Measurements from ENCODE around the gene ACOX2. TPM values are rescaled to one million over a fixed set of nuclear protein-coding genes. Genes with fewer than 3 reads are reported as not detected.

The ACOX2 gene
- total and polyA plus RNA-seq, 2 of the 13 experiments (the other 11 are each of a cell fraction or from before 2014, with no cell fraction given): 42.6 to 98.5 TPM

DNA sequence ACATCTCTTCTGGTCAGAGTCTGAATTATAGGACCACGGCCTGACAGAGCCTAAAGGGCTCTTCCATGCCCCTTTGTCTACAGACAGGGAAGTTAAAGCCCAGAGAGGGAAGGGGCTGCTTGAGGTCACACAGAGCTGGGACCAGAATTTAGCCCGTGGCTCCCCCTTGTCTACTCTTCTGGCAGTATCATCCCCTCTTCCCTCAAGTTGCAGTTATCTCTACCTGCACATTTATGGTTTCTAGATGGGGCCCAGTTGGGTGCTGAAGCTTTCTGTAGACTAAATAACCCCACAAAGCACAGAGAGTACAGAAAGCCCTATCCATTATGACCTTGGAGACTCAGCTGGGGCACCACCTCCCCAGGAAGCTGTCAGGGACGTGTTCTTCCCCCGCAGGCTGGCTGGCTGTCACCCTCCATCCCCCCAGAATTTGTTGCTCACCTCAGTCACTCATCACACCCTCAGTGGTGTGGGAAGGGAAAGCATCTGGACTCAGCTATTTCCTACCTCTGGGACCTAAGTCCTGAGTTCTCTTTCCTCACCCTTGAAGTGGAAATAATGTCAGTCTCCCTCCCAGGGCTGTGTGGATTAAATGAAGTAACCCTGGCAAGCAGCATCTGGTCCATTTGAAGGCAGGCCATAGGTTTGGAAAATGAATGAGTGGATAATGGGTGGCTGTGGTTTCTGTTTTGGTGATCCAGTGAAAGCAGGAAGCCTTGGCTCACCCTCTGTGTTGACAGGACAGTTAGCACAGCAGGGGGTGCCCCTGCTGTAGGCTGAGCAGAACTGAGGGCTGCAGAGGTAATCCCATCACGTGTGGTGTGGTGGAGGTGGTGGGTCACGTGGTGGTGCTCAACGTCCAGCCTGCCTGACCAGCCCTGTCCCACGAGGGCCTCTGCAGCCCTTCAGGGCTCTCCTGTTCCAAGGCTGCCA, 16.3 kb downstream of the ACOX2 start (continued):
- TF ChIP-seq, protein P1, sequence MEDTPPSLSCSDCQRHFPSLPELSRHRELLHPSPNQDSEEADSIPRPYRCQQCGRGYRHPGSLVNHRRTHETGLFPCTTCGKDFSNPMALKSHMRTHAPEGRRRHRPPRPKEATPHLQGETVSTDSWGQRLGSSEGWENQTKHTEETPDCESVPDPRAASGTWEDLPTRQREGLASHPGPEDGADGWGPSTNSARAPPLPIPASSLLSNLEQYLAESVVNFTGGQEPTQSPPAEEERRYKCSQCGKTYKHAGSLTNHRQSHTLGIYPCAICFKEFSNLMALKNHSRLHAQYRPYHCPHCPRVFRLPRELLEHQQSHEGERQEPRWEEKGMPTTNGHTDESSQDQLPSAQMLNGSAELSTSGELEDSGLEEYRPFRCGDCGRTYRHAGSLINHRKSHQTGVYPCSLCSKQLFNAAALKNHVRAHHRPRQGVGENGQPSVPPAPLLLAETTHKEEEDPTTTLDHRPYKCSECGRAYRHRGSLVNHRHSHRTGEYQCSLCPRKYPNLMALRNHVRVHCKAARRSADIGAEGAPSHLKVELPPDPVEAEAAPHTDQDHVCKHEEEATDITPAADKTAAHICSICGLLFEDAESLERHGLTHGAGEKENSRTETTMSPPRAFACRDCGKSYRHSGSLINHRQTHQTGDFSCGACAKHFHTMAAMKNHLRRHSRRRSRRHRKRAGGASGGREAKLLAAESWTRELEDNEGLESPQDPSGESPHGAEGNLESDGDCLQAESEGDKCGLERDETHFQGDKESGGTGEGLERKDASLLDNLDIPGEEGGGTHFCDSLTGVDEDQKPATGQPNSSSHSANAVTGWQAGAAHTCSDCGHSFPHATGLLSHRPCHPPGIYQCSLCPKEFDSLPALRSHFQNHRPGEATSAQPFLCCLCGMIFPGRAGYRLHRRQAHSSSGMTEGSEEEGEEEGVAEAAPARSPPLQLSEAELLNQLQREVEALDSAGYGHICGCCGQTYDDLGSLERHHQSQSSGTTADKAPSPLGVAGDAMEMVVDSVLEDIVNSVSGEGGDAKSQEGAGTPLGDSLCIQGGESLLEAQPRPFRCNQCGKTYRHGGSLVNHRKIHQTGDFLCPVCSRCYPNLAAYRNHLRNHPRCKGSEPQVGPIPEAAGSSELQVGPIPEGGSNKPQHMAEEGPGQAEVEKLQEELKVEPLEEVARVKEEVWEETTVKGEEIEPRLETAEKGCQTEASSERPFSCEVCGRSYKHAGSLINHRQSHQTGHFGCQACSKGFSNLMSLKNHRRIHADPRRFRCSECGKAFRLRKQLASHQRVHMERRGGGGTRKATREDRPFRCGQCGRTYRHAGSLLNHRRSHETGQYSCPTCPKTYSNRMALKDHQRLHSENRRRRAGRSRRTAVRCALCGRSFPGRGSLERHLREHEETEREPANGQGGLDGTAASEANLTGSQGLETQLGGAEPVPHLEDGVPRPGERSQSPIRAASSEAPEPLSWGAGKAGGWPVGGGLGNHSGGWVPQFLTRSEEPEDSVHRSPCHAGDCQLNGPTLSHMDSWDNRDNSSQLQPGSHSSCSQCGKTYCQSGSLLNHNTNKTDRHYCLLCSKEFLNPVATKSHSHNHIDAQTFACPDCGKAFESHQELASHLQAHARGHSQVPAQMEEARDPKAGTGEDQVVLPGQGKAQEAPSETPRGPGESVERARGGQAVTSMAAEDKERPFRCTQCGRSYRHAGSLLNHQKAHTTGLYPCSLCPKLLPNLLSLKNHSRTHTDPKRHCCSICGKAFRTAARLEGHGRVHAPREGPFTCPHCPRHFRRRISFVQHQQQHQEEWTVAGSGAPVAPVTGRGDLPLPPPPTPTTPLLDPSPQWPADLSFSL (CRISPR knock-in tag; IDR thresholded peaks at IDR 0.05): no peak
- TF ChIP-seq ZNF317 (CRISPR knock-in tag; IDR thresholded peaks at IDR 0.05): 0 out of 2 replicates have a peak, but pooled peaks have one; percentile 27
- TF ChIP-seq RARA (CRISPR knock-in tag; IDR thresholded peaks at IDR 0.05): peak; percentile 72
- TF ChIP-seq, protein P2, sequence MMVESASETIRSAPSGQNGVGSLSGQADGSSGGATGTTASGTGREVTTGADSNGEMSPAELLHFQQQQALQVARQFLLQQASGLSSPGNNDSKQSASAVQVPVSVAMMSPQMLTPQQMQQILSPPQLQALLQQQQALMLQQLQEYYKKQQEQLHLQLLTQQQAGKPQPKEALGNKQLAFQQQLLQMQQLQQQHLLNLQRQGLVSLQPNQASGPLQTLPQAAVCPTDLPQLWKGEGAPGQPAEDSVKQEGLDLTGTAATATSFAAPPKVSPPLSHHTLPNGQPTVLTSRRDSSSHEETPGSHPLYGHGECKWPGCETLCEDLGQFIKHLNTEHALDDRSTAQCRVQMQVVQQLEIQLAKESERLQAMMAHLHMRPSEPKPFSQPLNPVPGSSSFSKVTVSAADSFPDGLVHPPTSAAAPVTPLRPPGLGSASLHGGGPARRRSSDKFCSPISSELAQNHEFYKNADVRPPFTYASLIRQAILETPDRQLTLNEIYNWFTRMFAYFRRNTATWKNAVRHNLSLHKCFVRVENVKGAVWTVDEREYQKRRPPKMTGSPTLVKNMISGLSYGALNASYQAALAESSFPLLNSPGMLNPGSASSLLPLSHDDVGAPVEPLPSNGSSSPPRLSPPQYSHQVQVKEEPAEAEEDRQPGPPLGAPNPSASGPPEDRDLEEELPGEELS (CRISPR knock-in tag; IDR thresholded peaks at IDR 0.05): peak; percentile 49
- no peak for TF ChIP-seq ZNF143 (CRISPR knock-in tag; IDR thresholded peaks at IDR 0.05)
- TF ChIP-seq CEBPB (IDR thresholded peaks at IDR 0.05; ENCODE audit: borderline replicate concordance, low read depth, low read length): no peak
- TF ChIP-seq, protein P3, sequence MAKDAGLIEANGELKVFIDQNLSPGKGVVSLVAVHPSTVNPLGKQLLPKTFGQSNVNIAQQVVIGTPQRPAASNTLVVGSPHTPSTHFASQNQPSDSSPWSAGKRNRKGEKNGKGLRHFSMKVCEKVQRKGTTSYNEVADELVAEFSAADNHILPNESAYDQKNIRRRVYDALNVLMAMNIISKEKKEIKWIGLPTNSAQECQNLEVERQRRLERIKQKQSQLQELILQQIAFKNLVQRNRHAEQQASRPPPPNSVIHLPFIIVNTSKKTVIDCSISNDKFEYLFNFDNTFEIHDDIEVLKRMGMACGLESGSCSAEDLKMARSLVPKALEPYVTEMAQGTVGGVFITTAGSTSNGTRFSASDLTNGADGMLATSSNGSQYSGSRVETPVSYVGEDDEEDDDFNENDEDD (CRISPR knock-in tag; IDR thresholded peaks at IDR 0.05; ENCODE audit: borderline replicate concordance): peak; percentile 92
- TF ChIP-seq CENPT (CRISPR knock-in tag; IDR thresholded peaks at IDR 0.05; ENCODE audit: low read depth): no peak
- TF ChIP-seq ZNF333 (CRISPR knock-in tag; IDR thresholded peaks at IDR 0.05; ENCODE audit: borderline replicate concordance): no peak
- no peak for TF ChIP-seq ZNF383 (CRISPR knock-in tag; IDR thresholded peaks at IDR 0.05; ENCODE audit: borderline replicate concordance)
- TF ChIP-seq ELF4 (CRISPR knock-in tag; IDR thresholded peaks at IDR 0.05; ENCODE audit: borderline replicate concordance): no peak
- TF ChIP-seq ZNF207 (IDR thresholded peaks at IDR 0.05; ENCODE audit: borderline replicate concordance): no peak
- no peak for TF ChIP-seq ZNF432 (CRISPR knock-in tag; IDR thresholded peaks at IDR 0.05; ENCODE audit: borderline replicate concordance)
- no peak; the same call in 1 of the 2 replicates for TF ChIP-seq TARDBP (CRISPR knock-in tag; IDR thresholded peaks at IDR 0.05)
- peak; percentile 53; the same call in 1 of the 2 replicates for TF ChIP-seq GFI1 (CRISPR knock-in tag; IDR thresholded peaks at IDR 0.05; ENCODE audit: borderline replicate concordance)
- TF ChIP-seq, protein P4, sequence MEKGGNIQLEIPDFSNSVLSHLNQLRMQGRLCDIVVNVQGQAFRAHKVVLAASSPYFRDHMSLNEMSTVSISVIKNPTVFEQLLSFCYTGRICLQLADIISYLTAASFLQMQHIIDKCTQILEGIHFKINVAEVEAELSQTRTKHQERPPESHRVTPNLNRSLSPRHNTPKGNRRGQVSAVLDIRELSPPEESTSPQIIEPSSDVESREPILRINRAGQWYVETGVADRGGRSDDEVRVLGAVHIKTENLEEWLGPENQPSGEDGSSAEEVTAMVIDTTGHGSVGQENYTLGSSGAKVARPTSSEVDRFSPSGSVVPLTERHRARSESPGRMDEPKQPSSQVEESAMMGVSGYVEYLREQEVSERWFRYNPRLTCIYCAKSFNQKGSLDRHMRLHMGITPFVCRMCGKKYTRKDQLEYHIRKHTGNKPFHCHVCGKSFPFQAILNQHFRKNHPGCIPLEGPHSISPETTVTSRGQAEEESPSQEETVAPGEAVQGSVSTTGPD (CRISPR knock-in tag; IDR thresholded peaks at IDR 0.05): 0 out of 2 replicates have a peak, but pooled peaks have one; percentile 41
